Activated B cell treated with CpG ODN at 0.5 μM for 24 hours (primary cell): Measurements from ENCODE around the gene PLPPR4. TPM values are rescaled to one million over a fixed set of nuclear protein-coding genes. Genes with fewer than 3 reads are reported as not detected.

ENCODE experiments used
- ATAC-seq: fragments of 200-7000 bp; cut with Tn5 transposase; one replicate; pipeline ENCODE4 v1.10.0; 2021; ENCODE audit warnings: low read depth, mild to moderate bottlenecking, moderate library complexity
- CTCF ChIA-PET: fragments of 350-600 bp; sonication (Branson Sonifier 250); formaldehyde crosslinking; loops from one replicate; lab custom pipeline; 2021; ENCODE audit warnings: antibody characterized with exemption; lab: Charles Lee
- POLR2A ChIA-PET: fragments of 350-600 bp; sonication (Branson Sonifier 250); formaldehyde crosslinking; loops from one replicate; lab custom pipeline; 2021; ENCODE audit warnings: antibody characterized with exemption; lab: Charles Lee
- DNase-seq: peaks from one replicate; pipeline ENCODE4 v3.0.0; 2022
- H3K27ac Mint-ChIP-seq: one replicate; pipeline ENCODE4 v1.8.0; 2020; ENCODE audit warnings: mixed read lengths
- H3K27me3 Mint-ChIP-seq: one replicate; pipeline ENCODE4 v1.8.0; 2021; ENCODE audit warnings: mixed read lengths
- H3K36me3 Mint-ChIP-seq: one replicate; pipeline ENCODE4 v1.8.0; 2021; ENCODE audit warnings: low read depth, mixed read lengths
- H3K4me1 Mint-ChIP-seq: one replicate; pipeline ENCODE4 v1.8.0; 2021; ENCODE audit warnings: mixed read lengths
- H3K4me3 Mint-ChIP-seq: one replicate; pipeline ENCODE4 v1.8.0; 2020; ENCODE audit warnings: mild to moderate bottlenecking, mixed read lengths
- H3K9me3 Mint-ChIP-seq: one replicate; pipeline ENCODE4 v1.8.0; 2020; ENCODE audit warnings: mixed read lengths
- CTCF ChIP-seq: fragments of 200-600 bp; IDR thresholded peaks from one replicate; pipeline ENCODE4 v1.8.0; 2022; ENCODE audit warnings: antibody characterized with exemption, mild to moderate bottlenecking
- intact Hi-C: fragments of 100-400 bp; cut with micrococcal nuclease; formaldehyde crosslinking; loops from one replicate; pipeline ENCODE4 v1.15.1; 2024
- total RNA-seq: library from RNA; stranded (reverse); gene quantifications from 2 replicates; pipeline ENCODE4 v1.2.3, GENCODE V29; 2022

Gene PLPPR4
- total RNA-seq, 1 donor from 2014 or later, result not detected

- no peak for TF ChIP-seq CTCF
- Mint-ChIP-seq H3K27me3 (no peaks in the 10 kb centered on the region), H3K27ac (no peak overlapping the region), H3K9me3 (no peaks in the 10 kb centered on the region), H3K4me1 (no peaks in the 10 kb centered on the region), H3K4me3 (no peak overlapping the region), H3K36me3 (no peaks in the 10 kb centered on the region)
- intact Hi-C loops, result no loop called here
- ATAC-seq (no peak), DNase-seq (no peak)
- ChIA-PET CTCF (no interaction called here), POLR2A (no interaction called here)
Observed at GRCh38 chr1:99227056-99227897, 37.0 kb upstream of the PLPPR4 start.

GRCh38 chr1:99228153-99228552 is 36.1 kb upstream of the PLPPR4 start:
- Mint-ChIP-seq H3K4me3 (no peak overlapping the region), H3K27ac (no peak overlapping the region), H3K9me3 (no peaks in the 10 kb centered on the region), H3K27me3 (no peaks in the 10 kb centered on the region), H3K4me1 (no peaks in the 10 kb centered on the region), H3K36me3 (no peaks in the 10 kb centered on the region)
- TF ChIP-seq CTCF, result no peak
- intact Hi-C loops, result no loop called here
- ATAC-seq, result no peak
- DNase-seq, result no peak
- ChIA-PET CTCF (no interaction called here), POLR2A (no interaction called here)

GRCh38 chr1:99229122-99229521 is 35.2 kb upstream of the PLPPR4 start:
- no peak overlapping the region for H3K4me3 Mint-ChIP-seq
- no peaks in the 10 kb centered on the region for H3K9me3 Mint-ChIP-seq
- H3K27me3 Mint-ChIP-seq, result no peaks in the 10 kb centered on the region
- no peak for DNase-seq
- ChIA-PET POLR2A (no interaction called here), CTCF (no interaction called here)
- H3K36me3 Mint-ChIP-seq, result no peaks in the 10 kb centered on the region
- intact Hi-C loops, result no loop called here
- no peak for ATAC-seq
- no peak overlapping the region for H3K27ac Mint-ChIP-seq
- no peak for TF ChIP-seq CTCF
- H3K4me1 Mint-ChIP-seq, result no peaks in the 10 kb centered on the region

GRCh38 chr1:99230695-99231094 is 33.6 kb upstream of the PLPPR4 start:
- Mint-ChIP-seq H3K27me3 (no peaks in the 10 kb centered on the region), H3K9me3 (no peaks in the 10 kb centered on the region), H3K36me3 (no peaks in the 10 kb centered on the region), H3K4me1 (no peaks in the 10 kb centered on the region), H3K4me3 (no peak overlapping the region), H3K27ac (no peak overlapping the region)
- no peak for ATAC-seq
- ChIA-PET CTCF (no interaction called here), POLR2A (no interaction called here)
- intact Hi-C loops, result no loop called here
- DNase-seq, result no peak
- no peak for TF ChIP-seq CTCF

- Mint-ChIP-seq H3K4me3 (no peak overlapping the region), H3K27me3 (no peaks in the 10 kb centered on the region), H3K27ac (no peak overlapping the region), H3K36me3 (no peaks in the 10 kb centered on the region), H3K4me1 (no peaks in the 10 kb centered on the region), H3K9me3 (no peaks in the 10 kb centered on the region)
- POLR2A ChIA-PET, result no interaction called here
- ATAC-seq, result no peak
- intact Hi-C loops, result no loop called here
- DNase-seq, result no peak
- no peak for TF ChIP-seq CTCF
- CTCF ChIA-PET, result no interaction called here
Observed at GRCh38 chr1:99232172-99232571, 32.1 kb upstream of the PLPPR4 start.
